RWPE2 (cell line): ENCODE measurements around the gene RNASE8.

Experiments
- ATAC-seq: fragments of 200-7000 bp; cut with Tn5 transposase; 3 replicates; pipeline ENCODE4 v1.9.1; 2021; ENCODE audit warnings: low read depth
- DNase-seq: peaks from one replicate; pipeline ENCODE4 v3.0.0-alpha.2; 2020; ENCODE audit warnings: low spot score
- H3K27ac ChIP-seq: fragments of 450-650 bp; 2 replicates; pipeline ENCODE4 v1.5.1; 2017; ENCODE audit warnings: mild to moderate bottlenecking; ENCODE audit not compliant: poor library complexity, severe bottlenecking
- H3K27me3 ChIP-seq: fragments of 250-450 bp; sonication (Bioruptor Pico); 2 replicates; pipeline ENCODE4 v1.5.1; 2021; ENCODE audit warnings: mild to moderate bottlenecking, moderate library complexity; ENCODE audit not compliant: insufficient read depth, poor library complexity, severe bottlenecking
- H3K36me3 ChIP-seq: fragments of 250-450 bp; sonication (Bioruptor Pico); 2 replicates; pipeline ENCODE4 v1.5.1; 2020; ENCODE audit warnings: low read depth, mild to moderate bottlenecking, moderate library complexity
- H3K4me1 ChIP-seq: fragments of 250-450 bp; sonication (Bioruptor Pico); 2 replicates; pipeline ENCODE4 v1.5.1; 2021; ENCODE audit warnings: mild to moderate bottlenecking, moderate library complexity; ENCODE audit not compliant: insufficient read depth, poor library complexity, severe bottlenecking
- H3K4me3 ChIP-seq: fragments of 250-450 bp; sonication (Bioruptor Pico); 2 replicates; pipeline ENCODE4 v1.5.1; 2021; ENCODE audit warnings: mild to moderate bottlenecking, moderate library complexity; ENCODE audit not compliant: severe bottlenecking
- H3K9me3 ChIP-seq: fragments of 250-450 bp; sonication (Bioruptor Pico); 2 replicates; pipeline ENCODE4 v1.5.1; 2021; ENCODE audit warnings: mild to moderate bottlenecking, moderate library complexity; ENCODE audit not compliant: severe bottlenecking
- CTCF ChIP-seq: fragments of 450-650 bp; IDR thresholded peaks from one replicate; pipeline ENCODE4 v1.5.1; 2017; ENCODE audit warnings: mild to moderate bottlenecking, moderate library complexity; ENCODE audit not compliant: poor library complexity, severe bottlenecking

The RNASE8 gene

GRCh38 chr14:21024585-21025370, 32.8 kb upstream of the RNASE8 start, which contains the start of gene NDRG2:
Gene NDRG2 (minus strand): TSS chr14:21025061. CDS start chr14:21023315, 1,746 bp downstream.
- Histone ChIP-seq H3K27me3 (no peaks in the 10 kb centered on the region), H3K4me1 (no peaks in the 10 kb centered on the region), H3K4me3 (peak within 1 kb of the TSS; percentile 47), H3K36me3 (no peaks in the 10 kb centered on the region), H3K27ac (no peak within 1 kb of the TSS), H3K9me3 (no peaks in the 10 kb centered on the region)
- peak; percentile 78 for DNase-seq
- TF ChIP-seq CTCF = no peak
- peak; percentile 72 for ATAC-seq

- H3K27me3 ChIP-seq = no peaks in the 10 kb centered on the region
- TF ChIP-seq CTCF = no peak
- DNase-seq (no peak), ATAC-seq (no peak)
- no peaks in the 10 kb centered on the region for H3K4me1 ChIP-seq
- H3K4me3 ChIP-seq = peak overlapping the region; percentile 47
- H3K27ac ChIP-seq = no peak overlapping the region
- no peaks in the 10 kb centered on the region for H3K36me3 ChIP-seq
- H3K9me3 ChIP-seq = no peaks in the 10 kb centered on the region
These were observed 32.0 kb upstream of the RNASE8 start for GRCh38 chr14:21025371-21026273.

GRCh38 chr14:21026274-21026987, 31.2 kb upstream of the RNASE8 start:
- no peak for TF ChIP-seq CTCF
- no peaks in the 10 kb centered on the region for H3K36me3 ChIP-seq
- ATAC-seq (no peak), DNase-seq (no peak)
- no peak overlapping the region for H3K4me3 ChIP-seq
- no peak overlapping the region for H3K27ac ChIP-seq
- H3K4me1 ChIP-seq = no peaks in the 10 kb centered on the region
- no peaks in the 10 kb centered on the region for H3K27me3 ChIP-seq
- H3K9me3 ChIP-seq = no peaks in the 10 kb centered on the region

GRCh38 chr14:21026988-21027315, 30.7 kb upstream of the RNASE8 start:
- DNase-seq (no peak), ATAC-seq (0 out of 3 replicates have a peak, but pooled peaks have one; percentile 14)
- Histone ChIP-seq H3K27me3 (no peaks in the 10 kb centered on the region), H3K36me3 (no peaks in the 10 kb centered on the region), H3K27ac (no peak overlapping the region), H3K4me1 (no peaks in the 10 kb centered on the region), H3K9me3 (no peaks in the 10 kb centered on the region), H3K4me3 (no peak overlapping the region)
- TF ChIP-seq CTCF = no peak
